GM18519 (cell line): Measurements from ENCODE around the gene IGFN1.

Experiments used
- ATAC-seq: cut with Tn5 transposase; IDR thresholded peaks from one replicate; pipeline ENCODE4 v1.9.1; 2021; ENCODE audit warnings: mild to moderate bottlenecking, moderate library complexity; ENCODE audit not compliant: unreplicated experiment, low FRiP score

IGFN1 gene

GRCh38 chr1:201190624-201191051 lies at the start of gene IGFN1:
IGFN1 (plus strand) TSS chr1:201190824; CDS start chr1:201193294, 2,470 bp downstream.
- no peak for ATAC-seq

GRCh38 chr1:201140941-201141260 lies 49.7 kb upstream of the IGFN1 start:
- ATAC-seq: no peak

GRCh38 chr1:201141418-201141817 lies 49.2 kb upstream of the IGFN1 start:
- ATAC-seq: no peak

- ATAC-seq: no peak
These were observed 48.4 kb upstream of the IGFN1 start for GRCh38 chr1:201142011-201142848.

GRCh38 chr1:201142849-201143725 lies 47.5 kb upstream of the IGFN1 start:
- no peak for ATAC-seq

GRCh38 chr1:201143726-201144635 lies 46.6 kb upstream of the IGFN1 start:
- no peak for ATAC-seq

GRCh38 chr1:201144701-201145100 lies 45.9 kb upstream of the IGFN1 start:
- ATAC-seq: no peak

- ATAC-seq: no peak
These were observed 45.5 kb upstream of the IGFN1 start for GRCh38 chr1:201145132-201145531.

GRCh38 chr1:201145816-201146215 lies 44.8 kb upstream of the IGFN1 start:
- no peak for ATAC-seq

- no peak for ATAC-seq
These were observed 43.8 kb upstream of the IGFN1 start for GRCh38 chr1:201146626-201147390.

GRCh38 chr1:201147396-201148015 lies 43.1 kb upstream of the IGFN1 start:
- no peak for ATAC-seq

- ATAC-seq: no peak
These were observed 41.2 kb upstream of the IGFN1 start for GRCh38 chr1:201149400-201149799.

- ATAC-seq: peak; percentile 27
These were observed 36.9 kb upstream of the IGFN1 start for GRCh38 chr1:201153474-201154388.

- peak; percentile 90 for ATAC-seq
These were observed 36.0 kb upstream of the IGFN1 start, which contains the start of gene TMEM9 for GRCh38 chr1:201154389-201155165. TMEM9 (minus strand) TSS chr1:201154474; CDS start chr1:201153923, 551 bp downstream.

GRCh38 chr1:201155354-201155753 lies 35.3 kb upstream of the IGFN1 start:
- ATAC-seq: no peak

GRCh38 chr1:201156346-201156745 lies 34.3 kb upstream of the IGFN1 start:
- no peak for ATAC-seq

GRCh38 chr1:201156819-201157218 lies 33.8 kb upstream of the IGFN1 start:
- no peak for ATAC-seq
